IMR-90 (cell line): ENCODE measurements around the gene FUT2. TPM values are rescaled to one million over a fixed set of nuclear protein-coding genes. Genes with fewer than 3 reads are reported as not detected.

Experiments
- ATAC-seq: fragments of 200-7000 bp; cut with Tn5 transposase; 2 replicates; pipeline ENCODE4 v1.9.1; 2020; ENCODE audit warnings: low read depth, mild to moderate bottlenecking, moderate library complexity
- BruUV-seq: library from RNA; stranded (reverse); fragments of 400-500 nt; replicated peaks from 2 replicates; lab custom pipeline; 2021; lab: Mats Ljungman, UMichigan
- CTCF ChIA-PET: fragments of 300-600 bp; formaldehyde crosslinking; extraction: SDS; loops from one replicate; lab custom pipeline; 2021; ENCODE audit warnings: antibody characterized with exemption; lab: Yijun Ruan, JAX
- POLR2A ChIA-PET: fragments of 300-600 bp; sonication (Branson Sonifier 250); formaldehyde crosslinking; loops from one replicate; lab custom pipeline; 2022; ENCODE audit warnings: antibody characterized with exemption; ENCODE audit not compliant: unreplicated experiment; lab: Charles Lee
- DNase-seq: peaks from one replicate; pipeline ENCODE4 v3.0.0; 2013
- H2AFZ ChIP-seq: replicated peaks from 2 replicates; pipeline ENCODE3; 2013; ENCODE audit warnings: low read length, mild to moderate bottlenecking; ENCODE audit not compliant: poor library complexity
- H2AK5ac ChIP-seq: 2 replicates; pipeline ENCODE4 v1.6.1; 2013; ENCODE audit warnings: low read depth, low read length, inconsistent platforms
- H2AK9ac ChIP-seq: replicated peaks from 2 replicates; pipeline ENCODE3; 2013; ENCODE audit warnings: mild to moderate bottlenecking, low read depth, low read length, moderate library complexity; ENCODE audit not compliant: poor library complexity
- H2BK120ac ChIP-seq: 2 replicates; pipeline ENCODE4 v1.6.1; 2013; ENCODE audit warnings: low read depth, low read length, inconsistent platforms
- H2BK15ac ChIP-seq: 3 replicates; pipeline ENCODE4 v1.6.1; 2013; ENCODE audit warnings: low read depth, low read length, inconsistent platforms
- H2BK20ac ChIP-seq: 2 replicates; pipeline ENCODE4 v1.6.1; 2013; ENCODE audit warnings: low read depth, mild to moderate bottlenecking, inconsistent platforms, low read length, moderate library complexity
- H2BK5ac ChIP-seq: 2 replicates; pipeline ENCODE4 v1.6.1; 2013; ENCODE audit warnings: mild to moderate bottlenecking, low read depth, low read length, inconsistent platforms; ENCODE audit not compliant: poor library complexity, severe bottlenecking
- H3K14ac ChIP-seq: replicated peaks from 2 replicates; pipeline ENCODE4 v1.6.1; 2013; ENCODE audit warnings: low read depth, low read length, inconsistent platforms
- H3K18ac ChIP-seq: 2 replicates; pipeline ENCODE4 v1.6.1; 2013; ENCODE audit warnings: low read depth, low read length, control low read depth
- H3K23ac ChIP-seq: 2 replicates; pipeline ENCODE4 v1.6.1; 2013; ENCODE audit warnings: low read depth, low read length, inconsistent platforms
- H3K27ac ChIP-seq: 2 replicates; pipeline ENCODE4 v1.5.1; 2013; ENCODE audit warnings: mild to moderate bottlenecking, control low read depth, low read length; ENCODE audit not compliant: insufficient read depth
- H3K27me3 ChIP-seq: 2 replicates; pipeline ENCODE4 v1.6.1; 2013; ENCODE audit warnings: low read length; ENCODE audit not compliant: control insufficient read depth, insufficient read depth
- H3K36me3 ChIP-seq: 2 replicates; pipeline ENCODE4 v1.6.1; 2013; ENCODE audit warnings: low read length, mixed read lengths; ENCODE audit not compliant: control insufficient read depth, insufficient read depth
- H3K4ac ChIP-seq: 2 replicates; pipeline ENCODE4 v1.6.1; 2013; ENCODE audit warnings: low read depth, low read length, inconsistent platforms
- H3K4me1 ChIP-seq: 2 replicates; pipeline ENCODE4 v1.6.1; 2013; ENCODE audit warnings: low read length, mixed read lengths; ENCODE audit not compliant: control insufficient read depth, insufficient read depth
- H3K4me2 ChIP-seq: 2 replicates; pipeline ENCODE4 v1.6.1; 2013; ENCODE audit warnings: low read depth, mild to moderate bottlenecking, control low read depth, low read length, moderate library complexity
- H3K4me3 ChIP-seq: 2 replicates; pipeline ENCODE4 v1.5.1; 2013; ENCODE audit warnings: low read depth, mild to moderate bottlenecking, control low read depth, low read length, moderate library complexity; ENCODE audit not compliant: insufficient read depth
- H3K56ac ChIP-seq: 2 replicates; pipeline ENCODE4 v1.6.1; 2013; ENCODE audit warnings: low read length, inconsistent platforms; ENCODE audit not compliant: insufficient read depth; ENCODE audit errors: extremely low read depth
- H3K79me1 ChIP-seq, 2 experiments: 2 replicates each; pipeline ENCODE4 v1.6.1; 2013; ENCODE audit warnings: low read length in 2 of 2, inconsistent platforms in 1 of 2, low read depth in 1 of 2
- H3K9ac ChIP-seq: 2 replicates; pipeline ENCODE4 v1.6.1; 2013; ENCODE audit warnings: low read depth, low read length, control low read depth
- H3K9me1 ChIP-seq: 2 replicates; pipeline ENCODE4 v1.6.1; 2013; ENCODE audit warnings: low read length, inconsistent platforms; ENCODE audit not compliant: insufficient read depth
- H3K9me3 ChIP-seq: 2 replicates; pipeline ENCODE4 v1.6.1; 2013; ENCODE audit warnings: low read length; ENCODE audit not compliant: control insufficient read depth, insufficient read depth
- H4K20me1 ChIP-seq: 2 replicates; pipeline ENCODE4 v1.6.1; 2013; ENCODE audit warnings: low read length, inconsistent platforms; ENCODE audit not compliant: insufficient read depth
- H4K5ac ChIP-seq: 2 replicates; pipeline ENCODE4 v1.6.1; 2013; ENCODE audit warnings: mild to moderate bottlenecking, low read depth, low read length, control low read depth
- H4K8ac ChIP-seq, 2 experiments: 2 replicates each; pipeline ENCODE4 v1.6.1; 2013; ENCODE audit warnings: low read depth in 2 of 2, low read length in 2 of 2, control low read depth in 1 of 2, inconsistent platforms in 1 of 2
- H4K91ac ChIP-seq: 2 replicates; pipeline ENCODE4 v1.6.1; 2013; ENCODE audit warnings: low read depth, low read length, inconsistent platforms; ENCODE audit not compliant: insufficient read depth
- BHLHE40 ChIP-seq: fragments of 150-350 bp; IDR thresholded peaks from 2 replicates; pipeline ENCODE4 v1.6.1; 2016; ENCODE audit warnings: mild to moderate bottlenecking, low read depth, low read length
- CEBPB ChIP-seq: IDR thresholded peaks from 2 replicates; pipeline ENCODE4 v1.6.1; 2012; ENCODE audit warnings: low read depth, low read length, improper control_type of control experiment
- CHD1 ChIP-seq: IDR thresholded peaks from 2 replicates; pipeline ENCODE4 v1.6.1; 2012; ENCODE audit warnings: low read depth, low read length, improper control_type of control experiment
- ELK1 ChIP-seq: fragments of 150-350 bp; IDR thresholded peaks from 2 replicates; pipeline ENCODE4 v1.6.1; 2016; ENCODE audit warnings: low read depth, mild to moderate bottlenecking, low read length, moderate library complexity, borderline replicate concordance
- FOS ChIP-seq: fragments of 150-350 bp; IDR thresholded peaks from 2 replicates; pipeline ENCODE4 v1.6.1; 2016; ENCODE audit warnings: low read depth, low read length
- MAFK ChIP-seq: IDR thresholded peaks from 2 replicates; pipeline ENCODE4 v1.6.1; 2012; ENCODE audit warnings: low read depth, low read length, improper control_type of control experiment
- MAZ ChIP-seq: IDR thresholded peaks from 2 replicates; pipeline ENCODE4 v1.6.1; 2012; ENCODE audit warnings: low read depth, mild to moderate bottlenecking, low read length, improper control_type of control experiment, moderate library complexity, borderline replicate concordance
- MXI1 ChIP-seq: IDR thresholded peaks from 2 replicates; pipeline ENCODE4 v1.6.1; 2012; ENCODE audit warnings: low read depth, mild to moderate bottlenecking, low read length, moderate library complexity, borderline replicate concordance
- NFE2L2 ChIP-seq: fragments of 150-350 bp; IDR thresholded peaks from 2 replicates; pipeline ENCODE4 v1.6.1; 2016; ENCODE audit warnings: low read depth, mild to moderate bottlenecking, low read length
- POLR2A ChIP-seq: IDR thresholded peaks from 2 replicates; pipeline ENCODE4 v1.6.1; 2012; ENCODE audit warnings: mild to moderate bottlenecking, low read depth, low read length
- RAD21 ChIP-seq: IDR thresholded peaks from 2 replicates; pipeline ENCODE4 v1.6.1; 2012; ENCODE audit warnings: low read length, improper control_type of control experiment
- RCOR1 ChIP-seq: IDR thresholded peaks from 2 replicates; pipeline ENCODE4 v1.6.1; 2012; ENCODE audit warnings: mild to moderate bottlenecking, low read length, improper control_type of control experiment; ENCODE audit not compliant: insufficient replicate concordance
- SMC3 ChIP-seq: fragments of 150-350 bp; IDR thresholded peaks from 2 replicates; pipeline ENCODE4 v1.6.1; 2016; ENCODE audit warnings: low read depth, mild to moderate bottlenecking, antibody characterized with exemption, low read length, moderate library complexity
- USF2 ChIP-seq: fragments of 150-350 bp; IDR thresholded peaks from 2 replicates; pipeline ENCODE4 v1.6.1; 2017; ENCODE audit warnings: mild to moderate bottlenecking, antibody characterized with exemption, low read length, low read depth
- WGBS, 2 experiments: methylation state at CpG; one replicate each; pipeline versions ENCODE4 v1.1.5 to v1.1.7; 2013; ENCODE audit warnings: missing lambda C conversion rate in 2 of 2; ENCODE audit not compliant: insufficient read length in 1 of 2; ENCODE audit errors: extremely low coverage in 2 of 2; 5-methylcytosine and 5-hydroxymethylcytosine counted together
- dilution Hi-C: fragments of 300-500 bp; cut with HindIII; formaldehyde crosslinking; loops from one replicate; pipeline ENCODE4 v1.14.3; 2018; ENCODE audit warnings: low sequenced_read_pairs; ENCODE audit not compliant: unreplicated experiment
- in situ Hi-C: fragments of 300-500 bp; cut with MboI; formaldehyde crosslinking; loops from 3 replicates; pipeline ENCODE4 v1.14.3; 2019; ENCODE audit warnings: low sequenced_read_pairs, inconsistent platforms, mixed read lengths
- intact Hi-C: fragments of 100-400 bp; cut with micrococcal nuclease; formaldehyde crosslinking; loops from 2 replicates; pipeline ENCODE4 v1.10.0; 2022
- polyA plus RNA-seq, 3 experiments: library from polyadenylated mRNA; depleted of rRNA; stranded (reverse); fragments of >200 nt; gene quantifications; 2 replicates each; pipeline ENCODE4 v1.2.3, GENCODE V29; 2012; ENCODE audit warnings: low replicate concordance in 1 of 3
- total RNA-seq: library from RNA; depleted of rRNA; stranded (reverse); fragments of >200 nt; gene quantifications from 2 replicates; pipeline ENCODE4 v1.2.3, GENCODE V29; 2012
- TF ChIP-seq, protein P1 (sequence below): conservative IDR thresholded peaks from 2 replicates; pipeline ENCODE4 v1.5.1; 2012; ENCODE audit warnings: mild to moderate bottlenecking, low read depth, low read length, improper control_type of control experiment

Gene FUT2
- total and polyA plus RNA-seq, 2 of the 4 experiments (the other 2 are of a cell fraction), result not detected

DNA sequence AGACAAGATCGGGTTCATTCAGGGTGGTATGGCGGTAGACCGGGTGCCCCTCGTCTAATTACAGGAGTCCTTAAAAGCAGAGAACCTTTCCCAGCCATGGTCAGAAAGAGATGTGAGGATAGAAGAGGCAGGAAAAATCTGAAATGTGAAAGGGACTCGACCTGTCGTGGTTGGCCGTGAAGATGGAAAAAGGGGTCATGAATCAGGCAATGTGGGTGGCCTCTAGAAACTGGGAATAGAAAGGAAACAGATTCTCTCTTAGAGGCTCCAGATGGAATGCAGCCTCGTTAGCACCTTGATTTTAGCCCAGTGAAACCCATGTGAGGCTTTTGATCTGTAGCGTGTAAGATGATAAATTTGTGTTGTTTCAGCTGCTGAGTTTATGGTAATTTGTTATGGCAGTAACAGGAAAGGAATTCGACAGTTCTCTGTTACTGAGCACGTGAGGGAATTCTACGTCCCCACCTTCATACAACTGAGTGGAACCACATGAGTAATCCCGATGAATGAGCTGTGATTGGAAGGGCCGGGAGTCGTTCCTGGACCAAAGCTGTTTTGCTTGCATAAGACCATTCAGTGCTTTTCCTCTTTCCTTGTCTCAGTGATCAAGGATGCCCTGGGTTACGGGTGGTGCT lies 38.8 kb upstream of the FUT2 start:
- H3K27ac ChIP-seq, result no peak overlapping the region
- in situ Hi-C loops, result no loop called here
- no peak overlapping the region for H3K23ac ChIP-seq
- no peak overlapping the region for H2BK5ac ChIP-seq
- no peak overlapping the region for H3K9ac ChIP-seq
- H3K18ac ChIP-seq, result no peak overlapping the region
- no peaks in the 10 kb centered on the region for H3K36me3 ChIP-seq
- H3K4me3 ChIP-seq, result no peak overlapping the region
- H4K5ac ChIP-seq, result no peak overlapping the region
- H4K8ac ChIP-seq, result no peak overlapping the region
- H3K4ac ChIP-seq, result no peak overlapping the region
- H2BK20ac ChIP-seq, result no peak overlapping the region
- H3K4me2 ChIP-seq, result peak overlapping the region; percentile 40; the same call in 1 of the 2 replicates
- no TSS peak for BruUV-seq
- H3K9me1 ChIP-seq, result peaks cover 3% of the 10 kb centered on the region; the same call in 1 of the 2 replicates
- DNase-seq, result peak; percentile 95
- H2BK120ac ChIP-seq, result no peak overlapping the region
- ATAC-seq, result peak; percentile 89
- ChIA-PET CTCF (interaction anchor here (0.6 to 1.1 kb wide), 2 partner anchors 108 to 136 kb away, joined by 3 to 5 read pairs; no protein-coding TSS in a partner anchor), POLR2A (interaction anchor here (0.5 kb wide), 1 partner anchor 240 kb away, joined by 3 read pairs; no protein-coding TSS in a partner anchor)
- H3K9me3 ChIP-seq, result no peaks in the 10 kb centered on the region
- intact Hi-C loops, result no loop called here
- H3K27me3 ChIP-seq, result peaks cover 2% of the 10 kb centered on the region; the same call in 1 of the 2 replicates
- H3K14ac ChIP-seq, result no peak overlapping the region
- H2AFZ ChIP-seq, result peak overlapping the region; percentile 26
- WGBS, 2 experiments, result 25% methylated on average over 8 of the region's 16 CpGs; no CpG with 5 or more reads in 1 of the 2 experiments
- peak overlapping the region; percentile 38; the same call in 1 of the 2 replicates for H2AK5ac ChIP-seq
- peaks cover 3% of the 10 kb centered on the region for H3K4me1 ChIP-seq
- H4K91ac ChIP-seq, result no peak overlapping the region
- H3K56ac ChIP-seq, result no peak overlapping the region
- dilution Hi-C loops, result no loop called here
- no peak overlapping the region for H2AK9ac ChIP-seq
- no peak overlapping the region for H2BK15ac ChIP-seq
- H3K79me1 ChIP-seq, result no peaks in the 10 kb centered on the region
- H4K20me1 ChIP-seq, result no peaks in the 10 kb centered on the region
- TF ChIP-seq MXI1 (no peak), RAD21 (no peak), CEBPB (peak; percentile 75), MAFK (peak; percentile 25; the same call in 1 of the 2 replicates), NFE2L2 (no peak), ELK1 (no peak), RCOR1 (peak; percentile 32), USF2 (peak; percentile 92), FOS (no peak), BHLHE40 (peak; percentile 99), MAZ (no peak), SMC3 (no peak), CHD1 (0 out of 2 replicates have a peak, but pooled peaks have one; percentile 58), POLR2A (no peak)
- TF ChIP-seq, protein P1, sequence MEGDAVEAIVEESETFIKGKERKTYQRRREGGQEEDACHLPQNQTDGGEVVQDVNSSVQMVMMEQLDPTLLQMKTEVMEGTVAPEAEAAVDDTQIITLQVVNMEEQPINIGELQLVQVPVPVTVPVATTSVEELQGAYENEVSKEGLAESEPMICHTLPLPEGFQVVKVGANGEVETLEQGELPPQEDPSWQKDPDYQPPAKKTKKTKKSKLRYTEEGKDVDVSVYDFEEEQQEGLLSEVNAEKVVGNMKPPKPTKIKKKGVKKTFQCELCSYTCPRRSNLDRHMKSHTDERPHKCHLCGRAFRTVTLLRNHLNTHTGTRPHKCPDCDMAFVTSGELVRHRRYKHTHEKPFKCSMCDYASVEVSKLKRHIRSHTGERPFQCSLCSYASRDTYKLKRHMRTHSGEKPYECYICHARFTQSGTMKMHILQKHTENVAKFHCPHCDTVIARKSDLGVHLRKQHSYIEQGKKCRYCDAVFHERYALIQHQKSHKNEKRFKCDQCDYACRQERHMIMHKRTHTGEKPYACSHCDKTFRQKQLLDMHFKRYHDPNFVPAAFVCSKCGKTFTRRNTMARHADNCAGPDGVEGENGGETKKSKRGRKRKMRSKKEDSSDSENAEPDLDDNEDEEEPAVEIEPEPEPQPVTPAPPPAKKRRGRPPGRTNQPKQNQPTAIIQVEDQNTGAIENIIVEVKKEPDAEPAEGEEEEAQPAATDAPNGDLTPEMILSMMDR, result no peak
